ENCODE measurements around the gene PRSS21. TPM values are rescaled to one million over a fixed set of nuclear protein-coding genes. Genes with fewer than 3 reads are reported as not detected.

The PRSS21 gene
- total RNA-seq, 2 donors from 2014 or later: 1.2 to 4.8 TPM

DNA sequence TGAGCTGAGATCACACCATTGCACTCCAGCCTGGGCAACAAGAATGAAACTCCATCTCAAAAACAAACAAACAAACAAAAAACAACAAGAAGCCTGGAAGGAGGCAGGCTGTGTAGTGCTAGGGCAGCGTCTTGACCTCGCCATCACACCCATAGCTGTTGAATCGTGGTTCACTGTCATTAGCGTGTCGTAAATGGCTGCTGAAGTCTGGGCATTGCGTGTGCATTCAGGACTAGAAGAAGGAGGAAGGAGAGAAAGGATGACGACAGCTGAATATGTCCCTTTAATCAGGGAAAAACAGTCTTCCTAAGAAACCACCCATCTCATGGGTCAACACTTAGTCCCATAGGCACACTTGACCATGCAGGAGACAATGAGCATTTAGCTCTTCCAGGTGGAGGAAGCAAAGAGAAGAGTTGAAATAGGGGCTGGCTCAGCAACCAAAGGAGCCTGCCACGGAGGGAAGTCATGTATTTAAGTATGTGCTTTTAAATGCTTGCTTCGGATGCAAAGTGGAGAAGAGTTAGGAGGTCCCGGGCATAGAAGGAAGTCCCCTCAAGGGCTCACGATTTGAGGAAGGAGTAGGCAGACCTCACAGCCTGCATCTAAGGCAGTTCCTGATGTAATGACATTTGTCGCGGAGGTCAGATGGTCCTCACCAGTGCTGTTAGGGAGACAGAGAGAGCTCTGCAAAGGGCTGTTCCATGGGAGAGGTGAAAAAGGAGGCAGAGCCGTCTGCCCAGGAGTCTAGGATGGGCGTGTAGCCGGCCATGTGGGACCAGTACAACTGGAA lies 32.1 kb downstream of the PRSS21 start:
- no peaks in the 10 kb centered on the region for H3K36me3 Mint-ChIP-seq (ENCODE audit: low read depth)
- H3K27ac Mint-ChIP-seq: no peak overlapping the region
- peaks cover 11% of the 10 kb centered on the region for H3K4me1 Mint-ChIP-seq
- ATAC-seq (replicated peaks): no peak
- peaks cover 2% of the 10 kb centered on the region for H3K9me3 Mint-ChIP-seq
- H3K27me3 Mint-ChIP-seq: no peaks in the 10 kb centered on the region
- H3K4me3 Mint-ChIP-seq: no peak overlapping the region

DNA sequence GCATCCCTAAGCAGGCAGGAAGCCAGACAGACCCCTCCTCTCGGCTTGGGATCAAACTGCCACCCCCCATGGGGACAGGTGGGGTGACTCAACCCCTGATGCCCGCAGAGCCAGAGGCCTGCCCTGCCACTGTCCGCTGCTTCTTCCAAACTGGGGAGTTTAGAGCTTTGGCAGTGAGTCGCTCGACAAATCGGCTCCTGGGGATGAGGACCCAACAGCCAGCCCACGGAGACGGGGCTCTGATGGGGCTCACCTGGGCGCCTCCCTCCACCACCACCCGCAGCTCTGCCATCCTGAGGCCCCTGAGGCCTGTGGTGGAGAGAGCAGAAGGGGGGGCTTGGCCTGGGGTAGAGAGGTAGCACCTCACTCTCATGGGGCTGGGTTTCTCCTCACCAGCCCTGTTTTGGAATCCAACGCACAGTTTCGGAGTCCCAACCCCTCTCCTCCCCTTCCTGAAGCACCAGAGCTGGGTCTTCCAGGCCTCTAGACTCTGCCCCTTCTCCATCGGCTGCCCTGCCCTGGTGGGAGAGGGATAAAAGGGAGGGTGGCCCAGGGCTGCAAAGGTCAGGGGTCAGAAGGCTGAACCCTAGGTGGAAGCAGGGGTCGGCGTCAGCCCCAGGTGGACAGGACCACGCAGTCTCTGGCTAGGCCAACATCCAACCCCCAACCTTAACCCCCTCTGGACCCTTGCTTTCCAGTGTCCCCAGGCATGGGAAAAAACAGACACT lies 35.1 kb downstream of the PRSS21 start:
- no peak overlapping the region for H3K27ac Mint-ChIP-seq
- ATAC-seq (replicated peaks): no peak
- H3K27me3 Mint-ChIP-seq: no peaks in the 10 kb centered on the region
- no peak overlapping the region for H3K4me3 Mint-ChIP-seq
- H3K4me1 Mint-ChIP-seq: peaks cover 2% of the 10 kb centered on the region
- H3K9me3 Mint-ChIP-seq: peaks cover 10% of the 10 kb centered on the region
- no peaks in the 10 kb centered on the region for H3K36me3 Mint-ChIP-seq (ENCODE audit: low read depth)

DNA sequence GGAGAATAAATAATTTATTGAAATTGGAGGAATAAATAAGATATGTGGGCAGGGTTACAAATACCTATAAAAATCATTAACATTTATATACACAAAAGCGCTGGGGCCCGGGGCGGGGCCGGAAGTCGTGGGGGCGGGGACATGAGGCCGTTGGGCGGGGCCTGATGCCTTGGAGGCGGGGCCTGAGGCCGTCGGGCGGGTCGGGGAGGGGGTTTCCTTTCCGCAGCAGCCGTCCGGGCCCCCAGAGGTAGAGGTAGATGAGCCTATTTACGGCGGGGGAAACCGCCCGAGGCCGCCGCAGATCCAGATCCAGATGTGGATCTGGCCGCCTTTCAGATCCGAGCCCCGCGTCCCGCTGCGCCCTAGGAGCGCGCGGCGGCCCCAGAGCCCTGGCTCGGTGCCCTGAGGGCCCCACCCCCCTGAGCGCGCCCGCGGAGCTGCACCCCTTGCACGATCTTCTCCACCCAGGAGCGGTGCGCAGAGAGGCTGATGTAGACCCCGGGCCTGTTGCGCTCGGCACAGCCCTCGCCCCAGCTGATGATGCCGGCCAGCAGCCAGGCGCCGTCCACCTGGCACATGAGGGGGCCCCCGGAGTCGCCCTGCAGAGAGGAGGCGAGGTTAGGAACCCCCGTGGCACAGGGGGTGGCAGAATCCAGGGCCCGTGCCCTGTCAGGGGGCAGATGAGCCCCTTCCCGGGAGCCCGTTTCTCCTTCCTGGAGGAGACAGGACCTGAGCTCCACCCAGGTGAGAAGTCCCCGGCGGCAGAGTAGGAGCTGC lies 35.9 kb downstream of the PRSS21 start:
- no peak for ATAC-seq (replicated peaks)
- H3K4me1 Mint-ChIP-seq: peaks cover 4% of the 10 kb centered on the region
- H3K36me3 Mint-ChIP-seq (ENCODE audit: low read depth): no peaks in the 10 kb centered on the region
- no peak overlapping the region for H3K27ac Mint-ChIP-seq
- H3K4me3 Mint-ChIP-seq: no peak overlapping the region
- peaks cover 4% of the 10 kb centered on the region for H3K27me3 Mint-ChIP-seq
- peaks cover 10% of the 10 kb centered on the region for H3K9me3 Mint-ChIP-seq

DNA sequence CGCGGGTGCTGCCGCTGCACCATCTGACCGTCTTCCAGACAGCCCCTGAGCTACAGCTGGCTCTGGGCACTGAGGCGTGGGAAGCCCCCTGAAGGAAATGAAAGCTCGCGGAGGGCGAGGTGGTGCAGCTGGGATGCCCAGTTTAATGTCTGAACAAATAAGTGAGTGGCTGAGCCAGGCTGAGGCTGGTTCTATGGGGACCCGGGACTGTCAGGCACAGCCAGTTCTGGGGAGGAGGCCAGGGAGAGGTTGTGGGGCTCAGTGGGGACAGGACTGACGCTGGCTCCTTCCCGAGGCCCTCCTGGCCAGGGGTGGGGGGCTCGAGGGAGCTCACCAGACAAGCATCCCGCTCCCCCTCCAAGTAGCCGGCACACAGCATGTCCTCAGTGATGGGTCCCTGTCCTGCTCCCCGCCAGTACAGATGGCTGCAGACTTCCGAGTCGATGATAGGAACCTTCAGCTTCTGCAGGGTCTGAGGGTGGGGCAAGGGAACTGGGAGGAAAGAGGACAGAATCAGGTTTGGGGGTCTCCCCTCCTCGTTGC lies 36.6 kb downstream of the PRSS21 start:
- Mint-ChIP-seq H3K4me3 (no peak overlapping the region), H3K27ac (no peak overlapping the region), H3K4me1 (peaks cover 4% of the 10 kb centered on the region), H3K9me3 (peaks cover 10% of the 10 kb centered on the region), H3K27me3 (peaks cover 4% of the 10 kb centered on the region), H3K36me3 (ENCODE audit: low read depth) (no peaks in the 10 kb centered on the region)
- ATAC-seq (replicated peaks): no peak

DNA sequence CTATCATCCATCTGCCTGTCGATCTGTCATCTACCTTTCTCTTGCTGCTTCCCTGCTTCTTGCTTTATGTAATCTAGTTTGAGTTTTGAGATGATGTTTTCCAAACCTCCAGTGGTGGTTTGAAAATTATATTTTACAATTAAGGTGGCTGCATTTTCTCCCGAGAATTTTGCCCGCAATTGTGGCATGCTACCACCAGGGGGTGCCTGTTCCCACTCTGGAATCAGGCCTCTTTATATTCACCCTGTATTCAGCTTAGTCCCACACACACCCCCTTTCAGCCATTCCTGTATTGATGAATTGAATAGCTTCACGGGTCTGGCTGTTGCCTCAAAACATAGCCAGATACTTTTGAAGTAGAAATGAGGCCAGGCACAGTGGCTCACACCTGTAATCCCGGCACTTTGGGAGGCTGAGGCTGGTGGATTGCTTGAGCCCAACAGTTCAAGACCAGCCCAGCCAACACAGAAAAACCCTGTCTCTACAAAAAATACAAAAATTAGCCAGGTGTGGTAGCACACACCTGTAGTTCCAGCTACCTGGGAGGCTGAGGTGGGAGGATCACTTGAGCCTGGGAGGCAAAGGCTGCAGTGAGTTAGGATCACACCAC lies 37.8 kb downstream of the PRSS21 start:
- Mint-ChIP-seq H3K4me1 (peaks cover 4% of the 10 kb centered on the region), H3K9me3 (peaks cover 10% of the 10 kb centered on the region), H3K27ac (no peak overlapping the region), H3K36me3 (ENCODE audit: low read depth) (no peaks in the 10 kb centered on the region), H3K4me3 (no peak overlapping the region), H3K27me3 (peaks cover 4% of the 10 kb centered on the region)
- ATAC-seq (replicated peaks): no peak

DNA sequence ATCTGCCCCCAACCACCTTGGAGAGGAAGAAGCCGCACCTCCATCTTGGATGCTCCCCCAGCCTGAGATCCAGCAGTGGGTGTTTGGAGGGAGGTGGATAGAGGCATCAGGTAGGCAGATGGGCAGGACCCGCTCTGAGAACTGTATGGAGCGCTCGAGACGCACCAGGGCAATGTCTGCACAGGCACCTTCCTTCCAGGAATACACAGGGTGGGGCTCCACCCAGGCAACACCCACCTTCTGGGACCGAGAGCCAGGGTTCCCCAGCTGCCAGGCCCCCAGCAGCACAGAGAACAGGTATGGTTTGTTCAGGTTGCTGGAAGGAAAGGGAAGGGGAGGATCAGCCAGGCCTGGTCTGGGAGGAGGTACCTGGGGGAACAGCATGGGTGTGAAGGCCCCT lies 38.5 kb downstream of the PRSS21 start:
- H3K4me1 Mint-ChIP-seq: peaks cover 4% of the 10 kb centered on the region
- H3K27ac Mint-ChIP-seq: no peak overlapping the region
- peaks cover 4% of the 10 kb centered on the region for H3K27me3 Mint-ChIP-seq
- no peaks in the 10 kb centered on the region for H3K36me3 Mint-ChIP-seq (ENCODE audit: low read depth)
- H3K4me3 Mint-ChIP-seq: no peak overlapping the region
- no peak for ATAC-seq (replicated peaks)
- peaks cover 10% of the 10 kb centered on the region for H3K9me3 Mint-ChIP-seq

DNA sequence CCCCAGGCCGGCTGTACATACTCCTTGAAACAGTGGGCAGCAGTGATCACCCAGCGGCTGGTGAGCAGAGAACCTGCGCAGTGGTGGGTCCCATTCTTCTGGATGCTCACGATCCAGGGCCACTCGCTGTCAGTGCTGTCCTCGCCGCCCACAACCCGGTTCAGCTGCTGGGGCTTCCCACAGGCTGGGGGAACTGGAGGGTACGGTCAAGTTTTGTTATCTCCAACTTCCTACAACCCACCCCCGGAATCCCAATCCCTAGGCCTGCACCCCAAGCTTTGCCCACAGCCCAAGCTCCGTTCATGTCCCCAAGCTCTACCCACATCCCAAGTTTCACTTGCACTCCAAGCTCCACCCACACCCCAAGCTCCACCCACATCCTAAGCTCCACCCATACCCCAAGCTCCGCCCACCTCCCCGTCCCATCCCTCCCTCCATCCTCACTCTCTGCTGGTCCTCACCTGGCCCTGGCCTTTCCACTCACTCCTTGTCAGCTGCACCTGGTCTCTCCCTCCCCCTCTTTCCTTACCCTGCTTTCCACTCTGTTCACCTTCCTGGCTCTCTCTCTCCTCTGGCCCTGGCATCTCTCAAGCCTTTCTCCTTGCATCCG lies 39.1 kb downstream of the PRSS21 start:
- ATAC-seq (replicated peaks): no peak
- H3K9me3 Mint-ChIP-seq: peaks cover 10% of the 10 kb centered on the region
- peaks cover 4% of the 10 kb centered on the region for H3K4me1 Mint-ChIP-seq
- H3K36me3 Mint-ChIP-seq (ENCODE audit: low read depth): no peaks in the 10 kb centered on the region
- H3K27ac Mint-ChIP-seq: no peak overlapping the region
- H3K27me3 Mint-ChIP-seq: peaks cover 4% of the 10 kb centered on the region
- H3K4me3 Mint-ChIP-seq: no peak overlapping the region

DNA sequence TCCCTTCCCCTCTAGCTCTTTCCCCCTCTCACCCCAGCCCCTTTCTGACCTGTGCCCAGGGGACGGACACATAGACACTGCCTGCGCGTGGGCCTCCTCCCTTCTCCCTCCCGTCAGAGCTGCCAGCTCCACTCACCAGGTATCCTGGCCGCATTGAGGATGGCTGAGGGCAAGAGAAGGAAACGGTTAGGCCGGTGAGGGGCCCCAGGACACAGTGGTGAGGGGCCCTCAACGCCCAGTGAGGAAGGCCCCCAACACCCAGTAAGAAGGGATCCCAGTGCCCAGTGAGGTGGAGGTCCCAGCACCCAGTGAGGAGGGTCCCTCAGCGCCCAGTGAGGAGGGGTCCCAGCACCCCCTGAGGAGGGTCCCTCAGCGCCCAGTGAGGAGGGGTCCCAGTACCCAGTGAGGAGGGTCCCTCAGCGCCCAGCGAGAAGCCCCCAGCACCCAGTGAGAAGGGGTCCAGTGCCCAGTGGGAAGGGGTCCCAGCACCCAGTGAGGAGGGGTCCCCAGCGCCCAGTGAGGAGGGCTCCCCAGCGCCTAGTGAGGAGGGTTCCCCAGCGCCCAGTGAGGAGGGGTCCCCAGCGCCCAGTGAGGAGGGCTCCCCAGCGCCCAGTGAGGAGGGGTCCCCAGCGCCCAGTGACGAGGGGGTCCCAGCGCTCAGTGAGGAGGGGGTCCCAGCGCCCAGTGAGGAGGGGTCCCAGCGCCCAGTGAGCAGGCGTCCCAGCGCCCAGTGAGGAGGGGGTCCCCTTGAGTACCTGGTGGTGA lies 39.8 kb downstream of the PRSS21 start:
- peaks cover 4% of the 10 kb centered on the region for H3K27me3 Mint-ChIP-seq
- H3K36me3 Mint-ChIP-seq (ENCODE audit: low read depth): no peaks in the 10 kb centered on the region
- no peak for ATAC-seq (replicated peaks)
- H3K9me3 Mint-ChIP-seq: peaks cover 10% of the 10 kb centered on the region
- H3K27ac Mint-ChIP-seq: no peak overlapping the region
- H3K4me3 Mint-ChIP-seq: peak overlapping the region; percentile 88
- peaks cover 4% of the 10 kb centered on the region for H3K4me1 Mint-ChIP-seq

DNA sequence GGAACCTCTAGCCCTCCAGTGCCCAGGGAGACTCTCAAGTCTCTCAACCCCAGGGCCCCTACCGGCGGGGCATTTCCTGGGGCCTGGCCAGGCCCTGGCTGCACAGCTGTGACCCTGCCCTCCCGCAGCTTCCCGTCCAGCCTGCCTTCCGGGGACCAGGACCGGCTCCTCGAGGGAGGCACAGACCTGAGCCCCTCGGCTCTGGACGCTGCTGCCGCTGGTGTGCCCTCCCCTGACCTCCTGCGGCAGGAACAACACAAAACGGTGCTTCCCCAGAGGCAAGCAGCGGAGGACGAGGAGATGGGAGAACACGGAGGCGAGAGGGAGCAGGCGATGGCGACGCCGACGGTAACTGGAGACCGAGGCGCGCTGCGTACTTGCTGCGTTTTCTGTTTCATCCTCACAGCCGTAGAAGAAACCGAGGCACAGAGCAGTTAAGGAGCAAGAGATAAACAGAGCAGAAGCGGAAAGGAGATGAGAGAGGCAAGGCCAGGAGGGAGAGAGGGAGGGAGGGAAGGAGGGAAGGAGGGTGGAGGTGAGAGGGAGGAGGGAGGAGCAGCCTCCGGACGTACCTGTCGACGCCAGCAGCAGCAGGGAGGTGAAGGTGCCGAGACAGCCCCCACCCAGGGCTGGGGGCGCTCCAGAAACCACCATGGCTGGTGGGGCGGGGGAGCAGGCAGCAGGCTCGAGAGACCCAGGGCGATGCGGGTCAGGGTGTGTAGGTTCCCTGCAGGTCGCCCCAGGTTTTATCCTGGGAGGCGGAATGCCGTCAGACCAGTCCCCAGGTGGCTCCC lies 40.6 kb downstream of the PRSS21 start, which contains the start of gene PRSS22:
Gene PRSS22, minus strand, starts transcription at position 720 of the 794 bp plus-strand sequence. Its CDS starts 66 bp downstream, at position 654.
- Mint-ChIP-seq H3K27ac (peak within 1 kb of the TSS; percentile 84), H3K27me3 (peaks cover 4% of the 10 kb centered on the region), H3K9me3 (peaks cover 10% of the 10 kb centered on the region), H3K4me3 (peak within 1 kb of the TSS; percentile 88), H3K4me1 (peaks cover 4% of the 10 kb centered on the region), H3K36me3 (ENCODE audit: low read depth) (no peaks in the 10 kb centered on the region)
- peak; percentile 50 for ATAC-seq (replicated peaks)

DNA sequence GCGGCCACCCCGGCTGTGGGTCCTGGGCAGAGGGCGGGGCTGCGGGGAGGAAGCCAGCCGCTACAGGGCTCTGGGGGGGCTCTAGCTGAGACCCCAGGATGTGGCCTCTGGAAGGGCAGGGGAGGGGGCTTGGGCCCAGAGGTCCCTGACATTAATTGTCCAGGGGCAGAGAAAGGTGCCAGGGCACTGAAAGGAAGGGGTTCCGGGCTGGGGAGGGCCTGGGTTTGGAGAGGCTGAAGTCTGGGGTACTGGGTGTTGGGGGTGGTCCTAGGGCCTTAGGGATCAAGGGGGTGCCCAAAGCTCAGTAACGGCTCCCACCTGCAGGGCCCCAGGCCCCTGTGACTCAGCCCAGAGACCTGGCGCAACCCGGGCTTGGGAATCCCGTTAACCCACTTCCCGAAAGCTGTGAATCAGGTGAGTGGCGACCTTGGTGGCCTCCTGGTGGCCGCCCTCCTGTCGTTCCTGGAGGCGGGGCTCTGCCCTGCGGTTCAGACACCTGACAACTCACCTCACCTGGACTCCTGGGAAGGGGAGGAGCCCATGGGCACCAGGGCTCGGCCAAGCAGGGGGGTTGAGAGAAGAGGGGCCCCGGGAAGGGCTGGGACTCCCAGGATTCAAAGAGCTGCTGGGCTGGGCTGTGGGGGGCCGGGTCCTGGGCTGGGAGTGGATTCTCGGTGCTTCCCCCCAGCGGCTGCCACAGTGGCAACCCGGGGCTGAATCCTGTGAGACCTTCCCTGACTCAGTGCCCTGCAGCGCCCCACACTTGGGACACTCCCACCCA lies 41.4 kb downstream of the PRSS21 start:
- Mint-ChIP-seq H3K9me3 (peaks cover 10% of the 10 kb centered on the region), H3K4me3 (peak overlapping the region; percentile 88), H3K27me3 (peaks cover 4% of the 10 kb centered on the region), H3K36me3 (ENCODE audit: low read depth) (no peaks in the 10 kb centered on the region), H3K4me1 (peaks cover 4% of the 10 kb centered on the region), H3K27ac (no peak overlapping the region)
- ATAC-seq (replicated peaks): peak; percentile 61

DNA sequence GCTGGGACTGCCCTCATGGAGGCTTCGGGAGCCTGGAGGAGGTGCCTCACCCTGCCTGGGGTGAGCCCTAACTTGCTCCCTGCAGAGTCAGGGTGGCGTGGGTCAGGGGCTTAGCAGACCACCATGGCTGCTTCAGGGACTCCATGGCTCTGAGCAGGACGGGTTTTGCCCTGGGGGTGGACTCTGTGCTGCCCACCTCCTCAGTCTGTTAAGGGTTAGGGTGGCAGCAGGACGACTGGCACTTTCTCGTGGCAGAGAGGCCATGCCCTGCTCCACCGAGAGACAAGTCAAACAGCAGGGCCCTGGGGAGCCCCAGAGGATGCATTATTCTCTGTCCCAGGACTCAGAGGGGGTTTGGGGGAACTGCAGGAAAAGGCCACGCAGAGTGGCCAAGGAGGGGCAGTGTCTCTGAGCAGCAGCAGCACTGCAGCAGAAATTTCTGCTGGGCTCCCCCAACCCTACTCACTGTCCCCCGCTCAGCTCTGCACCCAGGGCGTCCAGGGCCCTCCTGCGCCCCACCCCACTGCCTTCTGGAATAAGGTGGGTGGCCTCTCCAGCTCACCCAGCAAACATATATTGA lies 42.7 kb downstream of the PRSS21 start:
- peaks cover under 1% of the 10 kb centered on the region for H3K9me3 Mint-ChIP-seq
- no peaks in the 10 kb centered on the region for H3K36me3 Mint-ChIP-seq (ENCODE audit: low read depth)
- no peak overlapping the region for H3K27ac Mint-ChIP-seq
- H3K27me3 Mint-ChIP-seq: peaks cover 4% of the 10 kb centered on the region
- no peak overlapping the region for H3K4me3 Mint-ChIP-seq
- H3K4me1 Mint-ChIP-seq: peaks cover 4% of the 10 kb centered on the region
- ATAC-seq (replicated peaks): no peak

Data from activated T-helper 17 cell treated with anti-CD3 and anti-CD28 coated beads, Interleukin-2, amount 50 U/mL, for 72 hours (primary cell).